Breast epithelium (tissue), 3 donors: ENCODE data around the gene NUPR1.

Experiments
- CTCF ChIP-seq, 3 donors: fragments of 450-650 bp; IDR thresholded peaks; one replicate each; pipeline ENCODE4 v1.5.1; 2016 to 2017; ENCODE audit warnings: antibody characterized with exemption in 3 of 3, mild to moderate bottlenecking in 3 of 3, moderate library complexity in 3 of 3
- POLR2AphosphoS5 ChIP-seq, 3 donors: sonication (generic); formaldehyde crosslinking; IDR thresholded peaks; one replicate each; pipeline ENCODE4 v1.6.1; 2017; ENCODE audit warnings: antibody characterized with exemption in 3 of 3

- TF ChIP-seq POLR2AphosphoS5 (IDR thresholded peaks at IDR 0.05) (no peak), CTCF (IDR thresholded peaks at IDR 0.05) (no peak)
These were observed 1.7 kb downstream of the NUPR1 start for GRCh38 chr16:28537076-28537475.
